Embryonic facial prominence (tissue), 1 donor: Measurements from ENCODE around the gene MBD5.

ENCODE experiments used
- DNase-seq: peaks from one replicate; pipeline ENCODE4 v3.0.0-alpha.2; 2016; ENCODE audit errors: extremely low spot score

The MBD5 gene

DNA sequence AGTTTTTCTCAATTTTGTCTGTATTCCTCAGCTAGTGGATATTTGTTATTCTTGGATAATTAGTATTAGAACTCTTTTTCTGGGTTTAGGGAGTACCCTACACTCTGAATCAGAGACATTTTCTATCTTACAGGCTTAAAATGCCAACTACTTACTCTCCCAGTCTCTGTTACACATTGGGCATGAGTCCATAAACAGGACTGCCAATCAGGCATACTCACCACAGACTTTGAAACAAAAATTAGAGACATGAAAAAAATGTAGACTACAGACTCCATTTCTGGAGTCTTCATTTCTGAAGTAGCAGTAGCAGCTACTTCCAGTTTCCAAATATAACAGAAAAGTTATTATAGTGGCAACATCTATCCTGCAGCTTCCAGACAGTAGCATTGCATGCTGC is 279.7 kb downstream of the MBD5 start:
- DNase-seq = no peak

DNA sequence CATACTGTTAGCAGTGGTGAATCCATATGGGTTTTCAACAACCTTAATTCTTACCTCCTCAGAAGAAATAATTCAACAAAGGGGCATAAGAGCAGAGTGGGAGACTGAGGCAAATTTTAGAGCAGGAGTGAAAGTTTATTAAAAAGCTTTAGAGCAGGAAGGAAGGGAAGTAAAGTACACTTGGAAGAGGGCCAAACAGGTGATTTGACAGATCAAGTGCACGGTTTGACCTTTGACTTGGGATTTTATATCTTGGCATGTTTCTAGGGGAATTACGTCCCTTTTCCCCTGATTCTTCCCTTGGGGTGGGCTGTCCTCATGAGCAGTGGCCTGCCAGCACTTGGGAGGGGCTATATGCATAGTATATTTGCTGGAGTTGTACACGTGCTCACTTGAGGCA is 280.5 kb downstream of the MBD5 start:
- DNase-seq = no peak

DNA sequence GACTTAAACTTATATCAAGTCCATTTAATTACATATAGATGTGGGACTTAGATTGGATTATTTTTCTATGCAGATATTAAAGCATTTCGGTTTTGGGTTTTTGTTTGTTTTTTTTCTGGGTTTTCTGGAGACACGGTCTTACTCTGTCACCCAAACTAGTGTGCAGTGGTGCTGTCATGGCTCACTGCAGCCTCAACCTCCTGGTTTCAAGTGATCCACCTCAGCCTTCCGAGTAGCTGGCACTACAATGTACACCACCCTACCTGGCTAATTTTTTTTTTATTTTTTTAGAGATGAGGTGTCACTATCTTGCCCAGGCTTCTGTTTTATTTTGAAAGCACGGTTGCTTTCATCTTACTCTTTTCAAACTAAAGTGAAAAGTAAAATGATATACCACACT is 281.6 kb downstream of the MBD5 start:
- DNase-seq = no peak

GRCh38 chr2:148303161-148303560 is 282.3 kb downstream of the MBD5 start:
- DNase-seq = no peak

DNA sequence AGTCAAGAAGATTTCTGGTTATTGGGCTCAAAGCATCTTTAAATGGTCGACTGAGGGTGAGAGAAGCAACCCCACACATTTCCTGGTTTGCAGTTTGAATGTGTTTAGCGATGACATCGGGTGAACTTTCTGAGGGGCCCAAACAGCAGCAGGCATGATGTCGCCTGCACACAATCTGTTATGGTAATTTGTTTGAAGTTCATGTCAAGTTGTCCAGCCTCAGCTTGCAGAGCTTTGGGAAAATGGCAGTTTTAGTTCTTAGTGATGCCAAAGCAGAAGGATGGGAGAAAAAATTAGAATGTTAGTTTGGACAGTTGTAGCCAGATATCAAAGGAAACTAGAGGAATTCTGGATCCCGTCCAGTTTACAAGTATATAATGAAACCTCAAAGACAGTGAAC is 284.6 kb downstream of the MBD5 start:
- no peak for DNase-seq

DNA sequence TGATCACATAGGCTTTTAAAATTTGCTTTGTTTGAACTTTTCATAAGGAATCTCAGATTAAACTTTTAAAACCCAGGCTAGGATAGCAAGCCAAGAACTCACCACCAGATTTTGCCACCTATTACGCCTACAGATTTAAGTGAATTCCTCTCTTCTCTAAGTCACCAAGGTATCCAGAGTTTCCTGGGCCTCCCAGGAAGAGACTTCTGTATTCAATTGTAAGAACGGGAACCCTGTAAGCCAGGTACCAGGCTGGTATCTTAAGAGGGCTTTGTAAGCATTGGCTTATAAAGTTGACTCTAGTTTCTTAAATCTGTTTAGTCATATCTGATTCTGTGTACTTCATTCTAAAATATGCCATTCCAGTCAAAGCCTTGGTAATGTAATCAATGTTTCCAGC is 285.1 kb downstream of the MBD5 start:
- DNase-seq = no peak

DNA sequence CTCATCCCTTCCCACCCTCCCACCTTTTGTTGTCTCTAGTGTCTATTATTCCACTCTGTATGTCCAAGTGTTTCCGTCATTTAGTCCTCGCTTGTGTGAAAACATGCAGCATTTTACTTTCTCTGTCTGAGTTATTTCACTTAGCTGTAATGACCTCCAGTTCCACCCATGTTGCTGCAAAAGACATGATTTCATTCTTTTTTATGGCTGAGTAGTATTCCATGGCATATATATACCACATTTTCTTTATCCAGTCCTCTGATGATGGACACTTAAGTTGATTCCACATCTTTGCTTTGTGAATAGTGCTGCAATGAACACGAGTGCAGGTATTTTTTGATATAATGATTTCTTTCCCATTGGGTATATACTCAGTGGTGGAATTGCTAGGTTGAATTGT is 296.7 kb downstream of the MBD5 start:
- no peak for DNase-seq

DNA sequence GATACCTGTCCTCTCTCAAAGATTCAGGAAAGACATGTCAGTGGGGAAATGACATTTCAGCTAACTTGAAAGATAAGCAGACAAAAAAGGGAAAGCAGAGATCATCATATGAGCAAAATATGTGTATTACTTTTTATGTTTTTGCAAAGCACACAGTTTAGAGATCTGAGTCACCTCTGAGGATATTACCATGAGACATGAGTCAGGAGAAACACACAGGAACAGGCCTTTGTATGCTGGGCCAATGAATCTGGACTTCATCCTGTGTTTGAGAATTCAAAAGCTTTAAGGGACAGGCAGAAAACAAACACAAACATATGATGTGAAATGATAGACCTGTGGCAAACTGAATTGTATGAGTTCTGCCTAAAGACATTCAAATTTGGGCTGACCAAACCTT is 317.6 kb downstream of the MBD5 start:
- DNase-seq = no peak

- no peak for DNase-seq
Measured at GRCh38 chr2:148342086-148342485, 321.2 kb downstream of the MBD5 start.

DNA sequence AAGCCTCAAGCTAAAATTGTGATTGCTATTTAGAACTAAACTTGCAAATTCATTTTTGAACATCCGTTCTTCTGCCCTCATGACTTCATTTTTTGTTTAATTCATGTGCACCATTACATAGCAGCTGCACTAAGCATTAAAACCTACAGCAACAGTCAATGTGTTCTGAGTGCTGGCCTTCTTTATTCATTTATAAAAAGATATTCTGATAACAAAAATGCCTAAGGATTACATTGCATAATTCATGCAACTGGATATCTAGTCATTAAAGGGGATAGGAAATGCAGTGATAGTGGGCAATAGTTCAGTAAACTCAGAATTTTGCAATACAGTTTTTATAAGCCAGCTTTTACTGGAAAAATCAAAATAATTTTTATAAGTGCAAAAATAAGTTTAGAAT is 329.3 kb downstream of the MBD5 start:
- no peak for DNase-seq

GRCh38 chr2:148351437-148352143 is 330.7 kb downstream of the MBD5 start:
- no peak for DNase-seq

GRCh38 chr2:148358375-148358774 is 337.5 kb downstream of the MBD5 start:
- no peak for DNase-seq

- DNase-seq = no peak
Measured at GRCh38 chr2:148360662-148361061, 339.8 kb downstream of the MBD5 start.

- DNase-seq = no peak
Measured at GRCh38 chr2:148362144-148362796, 341.4 kb downstream of the MBD5 start.

DNA sequence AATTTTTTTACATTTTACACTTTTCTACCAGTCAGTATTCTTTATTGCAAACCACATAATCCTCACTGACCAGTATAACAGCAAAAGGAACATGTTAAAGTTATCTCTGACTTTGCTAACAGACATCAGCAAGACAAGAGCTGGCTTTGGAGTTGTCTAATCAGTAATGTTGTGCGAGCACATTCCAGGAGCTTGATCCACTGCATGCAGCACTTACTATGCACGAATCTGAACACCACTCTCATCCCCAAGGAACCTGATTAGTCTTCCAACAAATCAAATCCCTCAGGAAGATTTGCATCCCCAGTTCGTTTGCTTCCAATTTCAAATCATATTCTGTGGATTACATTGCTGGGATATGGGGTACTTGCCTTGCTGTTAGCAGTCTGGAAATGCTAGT is 354.3 kb downstream of the MBD5 start:
- DNase-seq = no peak

GRCh38 chr2:148391324-148391723 is 370.4 kb downstream of the MBD5 start:
- no peak for DNase-seq

GRCh38 chr2:148402786-148403185 is 381.9 kb downstream of the MBD5 start:
- no peak for DNase-seq

DNA sequence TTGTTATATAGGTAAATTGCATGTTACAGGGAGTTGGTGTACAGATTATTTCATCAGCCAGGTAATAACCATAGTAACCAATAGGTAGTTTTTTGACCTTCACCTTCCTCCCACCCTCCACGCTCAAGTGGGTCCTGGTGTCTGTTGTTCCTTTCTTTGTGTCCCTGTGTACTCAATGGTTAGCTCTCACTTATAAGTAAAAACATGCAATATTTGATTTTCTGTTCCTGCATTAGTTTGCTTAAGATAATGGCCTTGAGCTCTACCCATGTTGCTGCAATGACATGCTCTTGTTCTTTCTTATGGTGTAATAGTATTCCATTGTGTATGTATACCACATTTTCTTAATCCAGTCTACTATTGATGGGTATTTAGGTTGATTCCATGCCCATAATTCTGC is 390.0 kb downstream of the MBD5 start:
- DNase-seq = no peak

- DNase-seq = no peak
Measured at GRCh38 chr2:148416248-148416647, 395.4 kb downstream of the MBD5 start.

GRCh38 chr2:148430101-148430500 is 409.2 kb downstream of the MBD5 start:
- no peak for DNase-seq

DNA sequence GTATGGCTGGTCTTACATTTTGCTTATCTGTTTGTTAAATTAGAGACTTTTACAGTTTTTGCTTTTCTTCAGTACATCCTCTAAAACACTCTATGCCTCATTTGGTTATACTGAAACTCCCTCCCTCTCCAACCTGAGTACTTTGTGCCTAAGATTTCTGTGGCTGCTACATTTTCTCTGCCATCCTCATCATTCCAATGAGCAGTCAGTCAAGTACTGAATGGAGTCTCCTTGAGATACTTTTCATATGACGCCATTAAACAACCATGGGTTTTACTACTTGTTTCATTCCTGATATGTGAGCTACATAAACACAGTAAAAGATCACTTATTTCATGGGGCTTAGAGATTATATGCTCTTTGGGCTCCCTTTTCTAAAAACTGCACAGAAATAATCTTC is 427.0 kb downstream of the MBD5 start:
- no peak for DNase-seq

DNA sequence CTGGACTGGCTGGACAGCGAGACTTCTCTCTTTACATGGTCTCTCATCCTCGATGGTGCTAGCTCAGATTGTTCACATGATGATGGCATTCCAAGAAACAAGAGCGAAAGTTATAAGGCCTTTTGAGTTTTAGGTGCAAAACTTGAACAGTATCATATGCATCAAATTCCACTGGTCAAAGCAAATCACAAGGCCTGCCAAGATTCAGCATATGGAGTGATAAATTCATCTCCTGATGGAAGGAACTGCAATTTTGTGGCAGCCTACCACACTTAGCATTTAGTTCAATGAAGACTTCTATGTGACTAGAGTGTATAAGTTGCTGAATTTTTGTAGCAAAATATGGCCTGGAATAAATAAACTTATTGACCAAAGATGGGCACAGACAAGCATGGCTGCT is 429.6 kb downstream of the MBD5 start:
- DNase-seq = no peak

GRCh38 chr2:148451046-148451445 is 430.2 kb downstream of the MBD5 start:
- DNase-seq = no peak

DNA sequence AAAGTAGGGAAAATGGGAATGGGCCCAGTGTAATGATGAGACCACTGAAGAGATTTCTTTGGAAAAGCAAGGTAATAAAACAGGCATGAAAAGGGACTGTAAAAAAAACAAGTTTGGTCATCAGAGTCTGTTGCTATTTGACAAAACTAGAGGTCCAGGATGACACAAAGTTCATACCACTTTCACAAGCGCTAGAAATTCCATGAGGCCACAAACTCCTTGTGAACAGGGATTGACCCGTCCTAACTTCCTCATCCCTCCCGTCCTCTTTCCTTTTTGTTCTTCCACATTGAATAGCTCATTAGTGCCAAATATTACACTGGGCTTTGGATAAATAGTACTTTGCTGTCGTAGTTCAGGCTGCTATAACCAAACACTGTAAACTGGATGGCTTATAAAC is 434.9 kb downstream of the MBD5 start:
- DNase-seq = no peak
